KMS-11 (cell line): ENCODE results near the gene RXFP4.

Experiments
- H2AFZ ChIP-seq: fragments of 200-600 bp; sonication (generic); 2 replicates; pipeline ENCODE4 v1.6.1; 2016; ENCODE audit warnings: antibody characterized with exemption, mixed run types, low read depth
- H3K27ac ChIP-seq: fragments of 200-600 bp; sonication (generic); 2 replicates; pipeline ENCODE4 v1.6.1; 2016; ENCODE audit warnings: mild to moderate bottlenecking, mixed run types
- H3K27me3 ChIP-seq: fragments of 200-600 bp; sonication (generic); 2 replicates; pipeline ENCODE4 v1.6.1; 2017; ENCODE audit warnings: mild to moderate bottlenecking, low read depth, mixed run types, moderate library complexity; ENCODE audit not compliant: insufficient read depth
- H3K36me3 ChIP-seq: fragments of 200-600 bp; sonication (generic); 2 replicates; pipeline ENCODE4 v1.6.1; 2017; ENCODE audit warnings: mild to moderate bottlenecking, mixed run types; ENCODE audit not compliant: insufficient read depth
- H3K4me1 ChIP-seq: fragments of 200-600 bp; sonication (generic); 2 replicates; pipeline ENCODE4 v1.6.1; 2016; ENCODE audit warnings: mild to moderate bottlenecking, low read depth, mixed run types; ENCODE audit not compliant: poor library complexity, severe bottlenecking
- H3K4me2 ChIP-seq: fragments of 200-600 bp; sonication (generic); 2 replicates; pipeline ENCODE4 v1.7.0; 2016; ENCODE audit warnings: mild to moderate bottlenecking, mixed run types
- H3K4me3 ChIP-seq: fragments of 200-600 bp; sonication (generic); IDR thresholded peaks from 2 replicates; pipeline ENCODE4 v1.6.1; 2017; ENCODE audit warnings: low read depth, low read length, mixed read lengths; ENCODE audit not compliant: insufficient read depth
- H3K79me2 ChIP-seq: fragments of 200-600 bp; sonication (generic); 2 replicates; pipeline ENCODE4 v1.6.1; 2016; ENCODE audit warnings: low read depth, mixed run types; ENCODE audit not compliant: insufficient read depth
- H3K9ac ChIP-seq: fragments of 200-600 bp; sonication (generic); 2 replicates; pipeline ENCODE4 v1.6.1; 2016; ENCODE audit warnings: mild to moderate bottlenecking, mixed run types
- H4K20me1 ChIP-seq: fragments of 200-600 bp; sonication (generic); 2 replicates; pipeline ENCODE4 v1.6.1; 2016; ENCODE audit warnings: mild to moderate bottlenecking, mixed run types; ENCODE audit not compliant: insufficient read depth
- TF ChIP-seq, protein P1 (sequence below): fragments of 200-600 bp; sonication (generic); conservative IDR thresholded peaks from 2 replicates; pipeline ENCODE4 v1.6.1; 2017; ENCODE audit warnings: low read depth, mild to moderate bottlenecking, antibody characterized with exemption, low read length, moderate library complexity, mixed read lengths

Gene RXFP4

DNA sequence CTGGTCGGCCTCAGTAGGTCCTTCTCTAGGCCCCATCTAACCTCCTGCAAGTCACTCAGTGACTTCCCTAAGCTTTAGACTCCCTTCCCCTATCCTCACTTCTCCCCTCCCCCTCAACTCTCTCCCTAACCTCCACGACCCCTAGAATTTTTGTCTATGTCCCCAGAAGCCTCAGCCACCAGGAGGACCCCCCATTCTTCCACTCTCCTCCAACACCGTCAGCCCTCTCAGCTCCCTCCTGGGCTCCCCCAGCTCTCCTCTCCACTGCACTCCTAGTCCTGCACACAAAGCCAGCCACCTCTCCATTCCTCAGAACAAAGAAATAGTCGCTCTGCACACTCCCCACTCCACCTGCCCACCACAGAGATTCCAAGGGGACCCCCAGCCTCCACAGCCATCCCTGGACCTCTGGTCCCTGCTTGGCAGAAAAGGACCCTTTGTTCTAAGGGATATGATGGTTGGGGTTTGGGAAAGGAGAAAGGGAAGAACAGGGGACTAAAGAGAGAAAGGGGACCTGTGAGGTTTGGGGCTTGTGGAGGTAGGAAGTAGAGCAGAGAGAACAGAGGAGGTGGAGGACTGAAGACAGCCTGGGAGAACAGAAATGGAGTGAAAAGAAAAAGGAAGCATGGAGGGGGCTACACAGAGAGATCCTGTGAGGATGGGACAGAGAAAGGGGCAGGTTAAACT is 34.1 kb downstream of the RXFP4 start:
- Histone ChIP-seq H4K20me1 (peaks cover 50% of the 10 kb centered on the region), H3K27me3 (no peaks in the 10 kb centered on the region), H3K9ac (peak overlapping the region; percentile 83; the same call in 1 of the 2 replicates), H3K4me1 (peaks cover 64% of the 10 kb centered on the region), H3K4me2 (peak overlapping the region; percentile 95), H3K27ac (peak overlapping the region; percentile 80; the same call in 1 of the 2 replicates), H3K4me3 (peak overlapping the region; percentile 99), H3K36me3 (peaks cover 7% of the 10 kb centered on the region; the same call in 1 of the 2 replicates), H3K79me2 (peaks cover 100% of the 10 kb centered on the region), H2AFZ (no peak overlapping the region)
- TF ChIP-seq, protein P1, sequence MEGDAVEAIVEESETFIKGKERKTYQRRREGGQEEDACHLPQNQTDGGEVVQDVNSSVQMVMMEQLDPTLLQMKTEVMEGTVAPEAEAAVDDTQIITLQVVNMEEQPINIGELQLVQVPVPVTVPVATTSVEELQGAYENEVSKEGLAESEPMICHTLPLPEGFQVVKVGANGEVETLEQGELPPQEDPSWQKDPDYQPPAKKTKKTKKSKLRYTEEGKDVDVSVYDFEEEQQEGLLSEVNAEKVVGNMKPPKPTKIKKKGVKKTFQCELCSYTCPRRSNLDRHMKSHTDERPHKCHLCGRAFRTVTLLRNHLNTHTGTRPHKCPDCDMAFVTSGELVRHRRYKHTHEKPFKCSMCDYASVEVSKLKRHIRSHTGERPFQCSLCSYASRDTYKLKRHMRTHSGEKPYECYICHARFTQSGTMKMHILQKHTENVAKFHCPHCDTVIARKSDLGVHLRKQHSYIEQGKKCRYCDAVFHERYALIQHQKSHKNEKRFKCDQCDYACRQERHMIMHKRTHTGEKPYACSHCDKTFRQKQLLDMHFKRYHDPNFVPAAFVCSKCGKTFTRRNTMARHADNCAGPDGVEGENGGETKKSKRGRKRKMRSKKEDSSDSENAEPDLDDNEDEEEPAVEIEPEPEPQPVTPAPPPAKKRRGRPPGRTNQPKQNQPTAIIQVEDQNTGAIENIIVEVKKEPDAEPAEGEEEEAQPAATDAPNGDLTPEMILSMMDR = peak; percentile 10; the same call in 1 of the 2 replicates

DNA sequence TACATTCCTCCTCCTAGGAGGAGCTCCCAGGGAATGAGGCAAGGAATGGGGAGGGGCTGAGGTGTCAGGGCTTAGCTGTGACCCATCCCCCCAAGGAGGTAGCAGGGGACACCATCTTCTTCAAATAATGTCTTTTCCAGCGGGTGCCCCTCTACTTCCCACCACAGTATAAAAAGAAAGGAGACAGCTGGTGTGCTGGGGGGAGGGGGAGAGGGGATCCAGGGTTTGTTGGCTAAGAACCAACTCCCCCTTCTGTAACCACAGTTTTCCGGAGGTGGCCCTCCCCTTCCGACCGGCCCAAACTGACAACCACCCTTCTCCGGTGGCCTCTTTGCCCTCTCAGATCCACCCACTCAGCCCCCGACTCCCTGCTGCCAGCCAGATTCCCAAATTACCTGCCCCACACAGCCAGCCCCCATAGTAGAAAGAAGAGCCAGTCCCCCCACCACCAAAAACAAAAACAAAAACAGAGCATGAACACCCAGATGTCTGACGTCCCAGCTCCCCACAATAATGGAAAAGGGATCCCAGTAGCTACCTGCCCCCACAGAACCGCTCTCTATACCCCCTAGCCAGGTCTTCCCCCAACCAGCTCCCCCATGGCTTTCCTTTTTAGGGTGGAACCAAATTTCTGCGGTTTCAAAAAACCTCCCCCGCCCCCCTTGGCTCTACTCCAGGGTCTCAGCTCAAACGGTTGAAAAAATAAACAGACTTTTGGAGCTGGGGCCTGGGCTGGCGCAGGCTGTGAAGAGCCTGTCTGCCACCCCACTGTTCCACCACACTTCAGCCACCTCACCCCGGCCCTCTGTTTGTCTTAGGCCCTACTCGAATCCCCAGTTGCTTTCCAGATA is 34.8 kb downstream of the RXFP4 start:
- Histone ChIP-seq H3K4me2 (peak overlapping the region; percentile 95), H3K9ac (peak overlapping the region; percentile 83), H3K36me3 (peaks cover 7% of the 10 kb centered on the region; the same call in 1 of the 2 replicates), H3K4me1 (peaks cover 68% of the 10 kb centered on the region), H2AFZ (no peak overlapping the region), H3K4me3 (peak overlapping the region; percentile 99), H3K27me3 (no peaks in the 10 kb centered on the region), H3K27ac (peak overlapping the region; percentile 80), H3K79me2 (peaks cover 100% of the 10 kb centered on the region), H4K20me1 (peaks cover 45% of the 10 kb centered on the region)
- TF ChIP-seq, protein P1 = no peak

DNA sequence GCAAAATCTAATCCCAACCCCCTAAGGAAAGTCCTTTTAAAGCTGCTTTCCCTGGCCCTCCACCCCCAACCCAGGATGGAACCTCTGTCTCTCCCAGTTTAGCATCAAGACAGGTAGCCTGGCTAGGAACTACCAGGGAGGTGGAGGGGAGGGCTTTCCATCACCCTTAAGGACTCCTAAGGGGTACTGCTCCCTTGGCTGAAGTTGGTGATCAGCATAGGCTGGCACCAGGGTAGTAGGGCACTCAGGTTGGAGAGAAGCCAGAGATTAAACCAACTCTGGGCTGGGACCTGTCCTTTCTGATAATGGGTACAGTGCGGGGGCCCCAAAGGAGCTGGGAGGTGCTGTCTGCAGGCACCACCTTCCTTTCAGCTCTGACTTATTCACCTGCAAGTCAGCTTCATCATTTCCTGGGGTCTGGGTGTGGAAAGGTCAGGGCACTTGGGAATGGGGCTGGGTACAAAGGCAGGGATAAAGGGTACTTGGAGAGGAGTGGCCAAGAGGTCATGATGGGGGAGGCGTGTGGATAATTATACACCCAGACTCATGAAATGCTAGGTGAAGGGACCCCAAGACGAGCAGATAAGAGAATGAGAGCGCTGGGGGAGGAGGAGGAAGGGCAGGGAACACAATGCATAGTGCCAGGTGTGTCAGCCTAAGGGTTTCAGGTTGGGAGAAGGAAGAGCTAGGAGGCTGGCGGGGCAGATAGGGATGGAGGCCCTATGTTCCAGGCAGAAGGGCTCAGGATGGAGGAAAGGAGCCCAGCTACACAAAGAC is 35.7 kb downstream of the RXFP4 start:
- peak overlapping the region; percentile 99 for H3K4me3 ChIP-seq
- peak overlapping the region; percentile 83 for H3K9ac ChIP-seq
- H3K79me2 ChIP-seq = peaks cover 100% of the 10 kb centered on the region
- TF ChIP-seq, protein P1 = no peak
- H3K27ac ChIP-seq = peak overlapping the region; percentile 80
- H3K4me2 ChIP-seq = peak overlapping the region; percentile 95
- H3K27me3 ChIP-seq = no peaks in the 10 kb centered on the region
- H3K4me1 ChIP-seq = peaks cover 69% of the 10 kb centered on the region
- H3K36me3 ChIP-seq = peaks cover 7% of the 10 kb centered on the region; the same call in 1 of the 2 replicates
- H4K20me1 ChIP-seq = peaks cover 39% of the 10 kb centered on the region
- no peak overlapping the region for H2AFZ ChIP-seq

DNA sequence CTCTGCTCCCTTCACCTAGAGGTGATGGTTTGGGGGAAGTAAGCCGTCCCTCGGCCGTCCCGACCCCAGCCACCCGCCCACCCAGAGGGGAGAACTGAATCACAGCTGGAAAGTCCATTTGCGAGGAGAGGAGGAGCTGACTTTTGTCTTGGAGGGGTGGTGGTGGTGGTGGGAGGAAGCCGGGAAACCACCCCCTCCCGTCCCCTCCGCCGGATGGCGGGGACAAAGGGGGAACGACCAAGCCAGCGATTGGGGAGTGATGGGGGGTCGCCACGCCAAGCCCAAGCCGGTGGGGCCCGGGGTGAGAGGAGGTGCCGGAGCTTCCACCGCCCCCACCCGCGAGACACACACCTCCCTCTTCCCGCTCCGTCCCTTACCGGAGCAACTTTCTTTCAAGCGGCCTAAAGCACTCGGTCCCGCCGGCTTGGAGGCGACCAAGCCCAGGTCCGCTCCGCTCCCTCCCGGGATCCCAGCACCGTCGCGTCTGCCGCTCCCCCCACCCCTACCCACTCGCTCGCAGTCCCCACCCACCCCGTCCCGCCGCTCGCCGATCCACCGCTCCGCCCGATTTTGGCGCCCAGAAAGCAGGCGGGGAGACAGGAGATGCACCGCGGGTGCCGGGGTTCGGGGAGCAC is 36.4 kb downstream of the RXFP4 start:
- Histone ChIP-seq H4K20me1 (peaks cover 32% of the 10 kb centered on the region), H3K9ac (peak overlapping the region; percentile 83), H2AFZ (peak overlapping the region; percentile 55), H3K79me2 (peaks cover 97% of the 10 kb centered on the region), H3K4me2 (peak overlapping the region; percentile 95), H3K36me3 (peaks cover 7% of the 10 kb centered on the region; the same call in 1 of the 2 replicates), H3K4me3 (peak overlapping the region; percentile 99), H3K27me3 (no peaks in the 10 kb centered on the region), H3K4me1 (peaks cover 69% of the 10 kb centered on the region), H3K27ac (peak overlapping the region; percentile 80)
- TF ChIP-seq, protein P1 = no peak
